Fibroblast of mammary gland (primary cell): ENCODE results near the gene SETX.
"Not testable (repeated sequence)": the region's sequence is repeated elsewhere in the genome, so short reads cannot be mapped to it uniquely, and the experiment has no call there.

Source experiments
- DNase-seq: peaks from one replicate; pipeline ENCODE4 v3.0.0-alpha.2; 2010; ENCODE audit warnings: low read depth
- H3K4me3 ChIP-seq: 2 replicates; pipeline ENCODE4 v1.5.1; 2011; ENCODE audit warnings: low read depth, mild to moderate bottlenecking, low read length, moderate library complexity; ENCODE audit not compliant: control insufficient read depth
- CTCF ChIP-seq: conservative IDR thresholded peaks from 2 replicates; pipeline ENCODE4 v1.5.1; 2011; ENCODE audit warnings: low read depth, low read length, inconsistent platforms; ENCODE audit not compliant: control insufficient read depth, insufficient read depth

SETX gene

GRCh38 chr9:132288966-132289365 lies 65.8 kb downstream of the SETX start:
- TF ChIP-seq CTCF: no peak
- DNase-seq: no peak
- H3K4me3 ChIP-seq: no peak overlapping the region

GRCh38 chr9:132288361-132288760 lies 66.4 kb downstream of the SETX start:
- DNase-seq: peak; percentile 59
- TF ChIP-seq CTCF: no peak
- no peak overlapping the region for H3K4me3 ChIP-seq

GRCh38 chr9:132287256-132287760 lies 67.5 kb downstream of the SETX start:
- H3K4me3 ChIP-seq: no peak overlapping the region
- DNase-seq: no peak
- TF ChIP-seq CTCF: no peak

- H3K4me3 ChIP-seq: no peak overlapping the region
- TF ChIP-seq CTCF: no peak
- DNase-seq: no peak
Observed at GRCh38 chr9:132283863-132284262, 70.9 kb downstream of the SETX start.

- no peak for TF ChIP-seq CTCF
- H3K4me3 ChIP-seq: no peak overlapping the region
- DNase-seq: no peak
Observed at GRCh38 chr9:132283165-132283564, 71.6 kb downstream of the SETX start.

GRCh38 chr9:132274861-132275260 lies 79.9 kb downstream of the SETX start:
- no peak for DNase-seq
- TF ChIP-seq CTCF: no peak
- no peak overlapping the region for H3K4me3 ChIP-seq

GRCh38 chr9:132269704-132270516 lies 84.9 kb downstream of the SETX start:
- peak; percentile 47 for DNase-seq
- not testable (repeated sequence) for H3K4me3 ChIP-seq
